GM12878 (cell line): ENCODE data around the gene HIKESHI. TPM values are rescaled to one million over a fixed set of nuclear protein-coding genes. Genes with fewer than 3 reads are reported as not detected.

Experiments used
- ATAC-seq: fragments of 200-7000 bp; cut with Tn5 transposase; 3 replicates; pipeline ENCODE4 v1.9.1; 2020; ENCODE audit warnings: mild to moderate bottlenecking, moderate library complexity
- BruUV-seq: library from RNA; stranded (reverse); fragments of 400-500 nt; replicated peaks from 2 replicates; lab custom pipeline; 2021; lab: Mats Ljungman, UMichigan
- CTCF ChIA-PET: fragments of 300-600 bp; sonication (Branson Sonifier 250); formaldehyde crosslinking; extraction: SDS; loops from one replicate; lab custom pipeline; 2021; ENCODE audit warnings: inconsistent platforms; lab: Yijun Ruan, JAX
- POLR2A ChIA-PET: fragments of 350-600 bp; formaldehyde crosslinking; extraction: SDS; loops from one replicate; lab custom pipeline; 2021; ENCODE audit warnings: inconsistent platforms; lab: Charles Lee
- RAD21 ChIA-PET: fragments of 300-600 bp; sonication (Branson Sonifier 250); formaldehyde crosslinking; loops from one replicate; lab custom pipeline; 2023; ENCODE audit warnings: antibody characterized with exemption; ENCODE audit not compliant: unreplicated experiment; lab: Charles Lee
- SMC1A ChIA-PET: fragments of 300-600 bp; sonication (Branson Sonifier 250); formaldehyde crosslinking; loops from one replicate; lab custom pipeline; 2023; ENCODE audit not compliant: unreplicated experiment, uncharacterized antibody; lab: Charles Lee
- DNase-seq: peaks from one replicate; pipeline ENCODE4 v3.0.0-alpha.2; 2011; ENCODE audit warnings: low read depth, low spot score
- FAIRE-seq: peaks from 3 replicates; lab custom pipeline; 2011; peaks lifted over from hg19 to GRCh38; lab: Jason Lieb, UNC
- H2AFZ ChIP-seq: 2 replicates; pipeline ENCODE4 v1.6.0; 2011; ENCODE audit warnings: low read depth, low read length, control low read depth; ENCODE audit not compliant: control insufficient read depth
- H3K27ac ChIP-seq: 2 replicates; pipeline ENCODE4 v1.5.1; 2011; ENCODE audit warnings: control low read depth; ENCODE audit not compliant: control insufficient read depth, insufficient read depth
- H3K27me3 ChIP-seq, 2 experiments: replicated peaks in 1 of 2; 2 replicates each; pipeline versions ENCODE4 v1.6.0 to v1.6.1; 2011; ENCODE audit warnings: low read length in 1 of 2; ENCODE audit not compliant: control insufficient read depth in 2 of 2, insufficient read depth in 2 of 2
- H3K36me3 ChIP-seq, 2 experiments: 2 replicates each; pipeline ENCODE4 v1.5.1; 2011; ENCODE audit warnings: low read length in 1 of 2; ENCODE audit not compliant: control insufficient read depth in 2 of 2, insufficient read depth in 2 of 2
- H3K4me1 ChIP-seq: 2 replicates; pipeline ENCODE4 v1.6.1; 2011; ENCODE audit warnings: mild to moderate bottlenecking, low read length, moderate library complexity, mixed read lengths; ENCODE audit not compliant: control insufficient read depth, insufficient read depth
- H3K4me2 ChIP-seq: 2 replicates; pipeline ENCODE4 v1.6.0; 2011; ENCODE audit warnings: control low read depth; ENCODE audit not compliant: control insufficient read depth, insufficient read depth
- H3K4me3 ChIP-seq: fragments of 200-600 bp; sonication (generic); 2 replicates; pipeline ENCODE4 v1.5.1; 2016
- H3K79me2 ChIP-seq: 2 replicates; pipeline ENCODE4 v1.6.0; 2011; ENCODE audit warnings: low read length; ENCODE audit not compliant: control insufficient read depth, insufficient read depth
- H3K9ac ChIP-seq: 2 replicates; pipeline ENCODE4 v1.8.0; 2011; ENCODE audit warnings: low read length, control low read depth, mixed read lengths; ENCODE audit not compliant: control insufficient read depth, insufficient read depth
- H3K9me3 ChIP-seq: replicated peaks from 3 replicates; pipeline ENCODE4 v1.5.1; 2011; ENCODE audit warnings: mild to moderate bottlenecking, low read length; ENCODE audit not compliant: control insufficient read depth, insufficient read depth
- H4K20me1 ChIP-seq: 2 replicates; pipeline ENCODE4 v1.6.0; 2011; ENCODE audit not compliant: control insufficient read depth, insufficient read depth
- BACH1 ChIP-seq: fragments of 450-650 bp; IDR thresholded peaks from 2 replicates; pipeline ENCODE4 v1.6.1; 2017; ENCODE audit warnings: mild to moderate bottlenecking, borderline replicate concordance
- CBFB ChIP-seq: IDR thresholded peaks from 2 replicates; pipeline ENCODE4 v1.6.1; 2016; ENCODE audit warnings: antibody characterized with exemption, low read depth
- CBX3 ChIP-seq: fragments of 200-600 bp; sonication (generic); IDR thresholded peaks from 2 replicates; pipeline ENCODE4 v1.6.1; 2016; ENCODE audit warnings: low read depth, borderline replicate concordance
- CBX5 ChIP-seq: sonication (generic); IDR thresholded peaks from 2 replicates; pipeline ENCODE4 v1.6.1; 2016; ENCODE audit warnings: low read depth, moderate library complexity, mild to moderate bottlenecking, inconsistent platforms
- DPF2 ChIP-seq: fragments of 450-650 bp; IDR thresholded peaks from 2 replicates; pipeline ENCODE4 v1.6.1; 2017; ENCODE audit warnings: mild to moderate bottlenecking
- JUNB ChIP-seq: IDR thresholded peaks from 2 replicates; pipeline ENCODE4 v1.6.1; 2016; ENCODE audit warnings: antibody characterized with exemption, mild to moderate bottlenecking
- LARP7 ChIP-seq: fragments of 450-650 bp; IDR thresholded peaks from 2 replicates; pipeline ENCODE4 v1.6.1; 2017; ENCODE audit warnings: mild to moderate bottlenecking
- NBN ChIP-seq: fragments of 450-650 bp; IDR thresholded peaks from 2 replicates; pipeline ENCODE4 v1.6.1; 2016
- PML ChIP-seq: IDR thresholded peaks from 2 replicates; pipeline ENCODE4 v1.6.1; 2012; ENCODE audit warnings: low read length, inconsistent platforms
- RAD51 ChIP-seq: fragments of 450-650 bp; IDR thresholded peaks from 2 replicates; pipeline ENCODE4 v1.6.1; 2016; ENCODE audit warnings: moderate library complexity, mild to moderate bottlenecking, inconsistent platforms
- TCF12 ChIP-seq: IDR thresholded peaks from 2 replicates; pipeline ENCODE4 v1.6.1; 2011; ENCODE audit warnings: low read depth, mild to moderate bottlenecking, low read length
- WGBS: methylation state at CpG from one replicate; pipeline ENCODE4 v1.1.6; 2016; ENCODE audit warnings: low lambda C conversion rate; ENCODE audit not compliant: insufficient replicate concordance, insufficient coverage; ENCODE audit errors: missing lambda C conversion rate; 5-methylcytosine and 5-hydroxymethylcytosine counted together
- in situ Hi-C: fragments of 300-500 bp; cut with MboI; formaldehyde crosslinking; loops from 9 replicates; pipeline ENCODE4 v1.14.3; 2018; ENCODE audit warnings: mixed read lengths
- intact Hi-C: fragments of 100-400 bp; cut with micrococcal nuclease; formaldehyde crosslinking; loops from one replicate; pipeline ENCODE4 v1.14.2; 2022; ENCODE audit not compliant: unreplicated experiment
- polyA plus RNA-seq, 11 experiments: library from polyadenylated mRNA; depleted of rRNA in 4 of 11; unstranded in 6 of 11; stranded (reverse) in 5 of 11; fragments of >200 nt; fragmentation: Nextera tagmentation in 4 of 11; fragmentation: Illumina TruSeq in 1 of 11; extraction: Ambion mirVana in 4 of 11; extraction: Trizol in 1 of 11; gene quantifications; 1 replicate in 1 of 11; 2 replicates in 10 of 11; pipeline versions ENCODE4 v1.2.1 to v1.2.3, GENCODE V29; 2011 to 2016; ENCODE audit warnings: inconsistent platforms in 2 of 11, missing spikeins in 2 of 11, low read depth in 1 of 11
- total RNA-seq, 4 experiments: library from RNA; depleted of rRNA in 3 of 4; stranded (reverse); fragments of >200 nt in 3 of 4; fragmentation: Illumina TruSeq in 1 of 4; extraction: Trizol in 1 of 4; gene quantifications; 2 replicates each; pipeline versions ENCODE4 v1.2.1 to v1.2.3, GENCODE V29; 2013 to 2021
- TF ChIP-seq, protein P1 (sequence below): IDR thresholded peaks from 2 replicates; pipeline ENCODE4 v1.6.1; 2012; ENCODE audit warnings: low read depth, low read length, improper control_type of control experiment
- TF ChIP-seq, protein P2 (sequence below): fragments of 450-650 bp; IDR thresholded peaks from 2 replicates; pipeline ENCODE4 v1.6.1; 2014; ENCODE audit warnings: mild to moderate bottlenecking
- TF ChIP-seq, protein P3 (sequence below): IDR thresholded peaks from 2 replicates; pipeline ENCODE4 v1.6.1; 2011; ENCODE audit warnings: low read depth, mild to moderate bottlenecking, low read length, moderate library complexity, borderline replicate concordance; ENCODE audit errors: extremely low read depth

Gene HIKESHI
- total and polyA plus RNA-seq, 10 of the 15 experiments (the other 5 are each of a cell fraction or from before 2014, with no cell fraction given): 42.3 to 228 (median 85.7) TPM

DNA sequence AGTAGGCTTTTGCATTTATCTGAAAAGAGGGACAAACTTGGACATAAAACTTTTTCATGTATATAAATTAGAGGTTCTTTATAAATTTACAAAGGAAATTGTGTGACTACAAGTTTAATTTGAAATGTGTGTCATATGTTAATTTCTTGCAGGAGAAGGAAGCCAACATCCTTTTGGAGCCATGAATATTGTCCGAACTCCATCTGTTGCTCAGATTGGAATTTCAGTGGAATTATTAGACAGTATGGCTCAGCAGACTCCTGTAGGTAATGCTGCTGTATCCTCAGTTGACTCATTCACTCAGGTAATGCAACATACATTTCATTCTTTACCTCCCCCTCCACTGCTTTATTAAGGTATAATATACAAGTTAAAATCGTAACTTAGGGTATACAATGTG lies 35.2 kb downstream of the HIKESHI start:
- in situ Hi-C loops: no loop called here

More for the DNA sequence above, 35.2 kb downstream of the HIKESHI start:
- no peak for ATAC-seq
- WGBS: 97% methylated on average over 2 of the region's 2 CpGs
- H3K4me3 ChIP-seq: no peak overlapping the region
- H4K20me1 ChIP-seq: no peaks in the 10 kb centered on the region
- H3K9me3 ChIP-seq: no peaks in the 10 kb centered on the region; the same call in 1 of the 3 replicates
- no peak for FAIRE-seq
- POLR2A ChIA-PET: interaction anchor here (0.5 kb wide), 1 partner anchor 415 kb away, joined by 3 read pairs; no protein-coding TSS in a partner anchor
- CTCF ChIA-PET: no interaction called here
- DNase-seq: no peak
- H2AFZ ChIP-seq: no peak overlapping the region
- no TSS peak for BruUV-seq
- H3K79me2 ChIP-seq: no peaks in the 10 kb centered on the region
- H3K27me3 ChIP-seq: no peaks in the 10 kb centered on the region
- RAD21 ChIA-PET: no interaction called here
- intact Hi-C loops: no loop called here
- no peaks in the 10 kb centered on the region for H3K4me1 ChIP-seq
- TF ChIP-seq CBFB (no peak), JUNB (no peak), DPF2 (no peak), NBN (no peak), BACH1 (no peak), TCF12 (no peak), PML (no peak), CBX5 (no peak), CBX3 (no peak), RAD51 (no peak), LARP7 (no peak)
- TF ChIP-seq, protein P1, sequence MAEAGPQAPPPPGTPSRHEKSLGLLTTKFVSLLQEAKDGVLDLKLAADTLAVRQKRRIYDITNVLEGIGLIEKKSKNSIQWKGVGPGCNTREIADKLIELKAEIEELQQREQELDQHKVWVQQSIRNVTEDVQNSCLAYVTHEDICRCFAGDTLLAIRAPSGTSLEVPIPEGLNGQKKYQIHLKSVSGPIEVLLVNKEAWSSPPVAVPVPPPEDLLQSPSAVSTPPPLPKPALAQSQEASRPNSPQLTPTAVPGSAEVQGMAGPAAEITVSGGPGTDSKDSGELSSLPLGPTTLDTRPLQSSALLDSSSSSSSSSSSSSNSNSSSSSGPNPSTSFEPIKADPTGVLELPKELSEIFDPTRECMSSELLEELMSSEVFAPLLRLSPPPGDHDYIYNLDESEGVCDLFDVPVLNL: no peak
- TF ChIP-seq, protein P2, sequence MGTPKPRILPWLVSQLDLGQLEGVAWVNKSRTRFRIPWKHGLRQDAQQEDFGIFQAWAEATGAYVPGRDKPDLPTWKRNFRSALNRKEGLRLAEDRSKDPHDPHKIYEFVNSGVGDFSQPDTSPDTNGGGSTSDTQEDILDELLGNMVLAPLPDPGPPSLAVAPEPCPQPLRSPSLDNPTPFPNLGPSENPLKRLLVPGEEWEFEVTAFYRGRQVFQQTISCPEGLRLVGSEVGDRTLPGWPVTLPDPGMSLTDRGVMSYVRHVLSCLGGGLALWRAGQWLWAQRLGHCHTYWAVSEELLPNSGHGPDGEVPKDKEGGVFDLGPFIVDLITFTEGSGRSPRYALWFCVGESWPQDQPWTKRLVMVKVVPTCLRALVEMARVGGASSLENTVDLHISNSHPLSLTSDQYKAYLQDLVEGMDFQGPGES: no peak
- TF ChIP-seq, protein P3, sequence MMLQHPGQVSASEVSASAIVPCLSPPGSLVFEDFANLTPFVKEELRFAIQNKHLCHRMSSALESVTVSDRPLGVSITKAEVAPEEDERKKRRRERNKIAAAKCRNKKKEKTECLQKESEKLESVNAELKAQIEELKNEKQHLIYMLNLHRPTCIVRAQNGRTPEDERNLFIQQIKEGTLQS: no peak
- SMC1A ChIA-PET: no interaction called here
- no peak overlapping the region for H3K4me2 ChIP-seq
- peaks cover 0 to 10% of the 10 kb centered on the region in 2 experiments; a peak in 3 of 4 replicates for H3K36me3 ChIP-seq
- no peak overlapping the region for H3K27ac ChIP-seq
- H3K9ac ChIP-seq: no peak overlapping the region
